RWPE2 (cell line): ENCODE data around the gene ZNRF3.

Experiments used
- ATAC-seq: fragments of 200-7000 bp; cut with Tn5 transposase; 3 replicates; pipeline ENCODE4 v1.9.1; 2021; ENCODE audit warnings: low read depth
- DNase-seq: peaks from one replicate; pipeline ENCODE4 v3.0.0-alpha.2; 2020; ENCODE audit warnings: low spot score
- H3K27ac ChIP-seq: fragments of 450-650 bp; 2 replicates; pipeline ENCODE4 v1.5.1; 2017; ENCODE audit warnings: mild to moderate bottlenecking; ENCODE audit not compliant: poor library complexity, severe bottlenecking
- H3K27me3 ChIP-seq: fragments of 250-450 bp; sonication (Bioruptor Pico); 2 replicates; pipeline ENCODE4 v1.5.1; 2021; ENCODE audit warnings: mild to moderate bottlenecking, moderate library complexity; ENCODE audit not compliant: insufficient read depth, poor library complexity, severe bottlenecking
- H3K36me3 ChIP-seq: fragments of 250-450 bp; sonication (Bioruptor Pico); 2 replicates; pipeline ENCODE4 v1.5.1; 2020; ENCODE audit warnings: low read depth, mild to moderate bottlenecking, moderate library complexity
- H3K4me1 ChIP-seq: fragments of 250-450 bp; sonication (Bioruptor Pico); 2 replicates; pipeline ENCODE4 v1.5.1; 2021; ENCODE audit warnings: mild to moderate bottlenecking, moderate library complexity; ENCODE audit not compliant: insufficient read depth, poor library complexity, severe bottlenecking
- H3K4me3 ChIP-seq: fragments of 250-450 bp; sonication (Bioruptor Pico); 2 replicates; pipeline ENCODE4 v1.5.1; 2021; ENCODE audit warnings: mild to moderate bottlenecking, moderate library complexity; ENCODE audit not compliant: severe bottlenecking
- H3K9me3 ChIP-seq: fragments of 250-450 bp; sonication (Bioruptor Pico); 2 replicates; pipeline ENCODE4 v1.5.1; 2021; ENCODE audit warnings: mild to moderate bottlenecking, moderate library complexity; ENCODE audit not compliant: severe bottlenecking
- TF ChIP-seq, protein P1 (sequence below): fragments of 450-650 bp; IDR thresholded peaks from one replicate; pipeline ENCODE4 v1.5.1; 2017; ENCODE audit warnings: mild to moderate bottlenecking, moderate library complexity; ENCODE audit not compliant: poor library complexity, severe bottlenecking

Gene ZNRF3

DNA sequence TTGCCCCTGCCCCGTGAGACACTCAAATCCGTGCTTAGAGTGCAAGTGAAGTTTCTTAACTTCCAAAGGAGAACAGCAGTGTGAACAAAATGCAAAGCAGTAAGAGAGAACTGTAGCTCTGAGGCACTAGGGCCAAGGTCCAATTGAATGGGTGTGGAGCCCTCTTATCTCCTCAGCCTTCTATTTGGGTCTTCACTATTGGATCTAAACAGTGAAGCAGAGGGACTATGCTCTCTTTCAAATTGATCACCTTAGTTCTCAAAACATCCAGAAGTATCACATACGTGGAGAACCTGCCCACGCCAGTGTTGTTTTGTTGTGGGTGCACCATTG lies 128.7 kb downstream of the ZNRF3 start:
- Histone ChIP-seq H3K4me3 (no peak overlapping the region), H3K27me3 (no peaks in the 10 kb centered on the region), H3K4me1 (no peaks in the 10 kb centered on the region), H3K27ac (no peak overlapping the region), H3K36me3 (no peaks in the 10 kb centered on the region), H3K9me3 (no peaks in the 10 kb centered on the region)
- TF ChIP-seq, protein P1, sequence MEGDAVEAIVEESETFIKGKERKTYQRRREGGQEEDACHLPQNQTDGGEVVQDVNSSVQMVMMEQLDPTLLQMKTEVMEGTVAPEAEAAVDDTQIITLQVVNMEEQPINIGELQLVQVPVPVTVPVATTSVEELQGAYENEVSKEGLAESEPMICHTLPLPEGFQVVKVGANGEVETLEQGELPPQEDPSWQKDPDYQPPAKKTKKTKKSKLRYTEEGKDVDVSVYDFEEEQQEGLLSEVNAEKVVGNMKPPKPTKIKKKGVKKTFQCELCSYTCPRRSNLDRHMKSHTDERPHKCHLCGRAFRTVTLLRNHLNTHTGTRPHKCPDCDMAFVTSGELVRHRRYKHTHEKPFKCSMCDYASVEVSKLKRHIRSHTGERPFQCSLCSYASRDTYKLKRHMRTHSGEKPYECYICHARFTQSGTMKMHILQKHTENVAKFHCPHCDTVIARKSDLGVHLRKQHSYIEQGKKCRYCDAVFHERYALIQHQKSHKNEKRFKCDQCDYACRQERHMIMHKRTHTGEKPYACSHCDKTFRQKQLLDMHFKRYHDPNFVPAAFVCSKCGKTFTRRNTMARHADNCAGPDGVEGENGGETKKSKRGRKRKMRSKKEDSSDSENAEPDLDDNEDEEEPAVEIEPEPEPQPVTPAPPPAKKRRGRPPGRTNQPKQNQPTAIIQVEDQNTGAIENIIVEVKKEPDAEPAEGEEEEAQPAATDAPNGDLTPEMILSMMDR: no peak
- no peak for DNase-seq
- ATAC-seq: no peak

DNA sequence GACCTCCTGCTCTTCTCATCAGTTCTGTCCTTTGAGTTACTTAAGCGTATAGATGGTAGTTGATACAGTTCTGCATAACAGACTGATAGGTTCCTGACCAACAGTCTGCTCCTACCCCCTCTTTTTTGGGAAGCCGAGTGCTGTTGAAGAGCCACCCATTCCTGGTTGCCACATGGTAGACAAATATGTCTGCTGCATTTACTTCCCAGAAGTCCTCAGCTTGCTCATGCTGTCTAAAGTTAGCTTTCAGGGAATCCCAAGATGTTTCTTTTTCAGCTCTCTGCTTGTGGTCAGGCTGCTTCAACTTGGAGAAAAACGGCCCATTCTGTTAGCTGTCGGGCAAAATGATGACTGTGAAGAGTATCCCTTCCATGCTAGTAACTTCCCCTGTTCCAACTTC lies 129.6 kb downstream of the ZNRF3 start:
- no peaks in the 10 kb centered on the region for H3K27me3 ChIP-seq
- no peak overlapping the region for H3K4me3 ChIP-seq
- ATAC-seq (no peak), DNase-seq (no peak)
- H3K9me3 ChIP-seq: no peaks in the 10 kb centered on the region
- no peaks in the 10 kb centered on the region for H3K4me1 ChIP-seq
- TF ChIP-seq, protein P1: no peak
- H3K27ac ChIP-seq: no peak overlapping the region
- H3K36me3 ChIP-seq: no peaks in the 10 kb centered on the region

DNA sequence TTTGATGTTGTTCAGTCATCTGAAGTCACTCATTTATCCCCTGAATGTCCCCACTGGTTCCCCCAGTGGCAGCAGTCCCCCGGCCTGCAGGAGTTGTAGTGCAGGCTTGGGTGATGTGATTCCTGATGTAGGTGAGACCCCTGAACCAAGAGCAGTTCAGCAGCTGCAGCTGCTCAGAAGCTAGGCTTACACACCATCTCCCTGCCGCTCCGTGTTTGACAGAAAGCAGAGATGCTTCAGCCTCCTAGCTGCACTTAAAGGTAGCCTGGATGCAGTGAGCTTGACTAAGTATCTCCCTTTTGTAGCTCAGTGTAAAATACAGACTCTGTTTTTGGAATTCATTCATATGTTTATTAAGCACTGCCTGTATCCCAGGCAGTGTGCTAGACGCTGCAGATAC lies 130.9 kb downstream of the ZNRF3 start:
- Histone ChIP-seq H3K27ac (no peak overlapping the region), H3K27me3 (no peaks in the 10 kb centered on the region), H3K4me3 (no peak overlapping the region), H3K9me3 (no peaks in the 10 kb centered on the region), H3K36me3 (no peaks in the 10 kb centered on the region), H3K4me1 (no peaks in the 10 kb centered on the region)
- TF ChIP-seq, protein P1: no peak
- ATAC-seq (no peak), DNase-seq (no peak)

DNA sequence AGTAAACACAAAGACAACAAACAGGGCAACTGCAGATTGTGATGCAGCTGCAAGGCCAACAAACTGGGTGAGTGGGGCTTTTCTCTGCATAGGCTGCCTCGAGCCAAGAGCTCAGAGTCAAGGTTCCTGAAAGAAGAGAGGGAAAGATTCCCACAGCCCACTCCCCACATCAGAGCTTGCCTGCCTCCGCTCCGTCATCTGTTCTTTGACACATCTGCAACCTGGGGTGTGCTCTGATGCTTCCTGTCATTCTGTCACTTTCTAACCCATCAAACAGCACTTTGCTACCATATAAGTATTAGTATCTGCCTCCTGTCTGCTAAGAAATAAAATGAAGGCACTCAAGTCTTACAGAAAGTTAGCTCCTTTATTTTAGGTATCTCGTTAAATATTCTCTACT lies 131.4 kb downstream of the ZNRF3 start:
- Histone ChIP-seq H3K4me1 (no peaks in the 10 kb centered on the region), H3K27ac (no peak overlapping the region), H3K4me3 (no peak overlapping the region), H3K27me3 (no peaks in the 10 kb centered on the region), H3K36me3 (no peaks in the 10 kb centered on the region), H3K9me3 (no peaks in the 10 kb centered on the region)
- ATAC-seq (no peak), DNase-seq (no peak)
- TF ChIP-seq, protein P1: no peak

DNA sequence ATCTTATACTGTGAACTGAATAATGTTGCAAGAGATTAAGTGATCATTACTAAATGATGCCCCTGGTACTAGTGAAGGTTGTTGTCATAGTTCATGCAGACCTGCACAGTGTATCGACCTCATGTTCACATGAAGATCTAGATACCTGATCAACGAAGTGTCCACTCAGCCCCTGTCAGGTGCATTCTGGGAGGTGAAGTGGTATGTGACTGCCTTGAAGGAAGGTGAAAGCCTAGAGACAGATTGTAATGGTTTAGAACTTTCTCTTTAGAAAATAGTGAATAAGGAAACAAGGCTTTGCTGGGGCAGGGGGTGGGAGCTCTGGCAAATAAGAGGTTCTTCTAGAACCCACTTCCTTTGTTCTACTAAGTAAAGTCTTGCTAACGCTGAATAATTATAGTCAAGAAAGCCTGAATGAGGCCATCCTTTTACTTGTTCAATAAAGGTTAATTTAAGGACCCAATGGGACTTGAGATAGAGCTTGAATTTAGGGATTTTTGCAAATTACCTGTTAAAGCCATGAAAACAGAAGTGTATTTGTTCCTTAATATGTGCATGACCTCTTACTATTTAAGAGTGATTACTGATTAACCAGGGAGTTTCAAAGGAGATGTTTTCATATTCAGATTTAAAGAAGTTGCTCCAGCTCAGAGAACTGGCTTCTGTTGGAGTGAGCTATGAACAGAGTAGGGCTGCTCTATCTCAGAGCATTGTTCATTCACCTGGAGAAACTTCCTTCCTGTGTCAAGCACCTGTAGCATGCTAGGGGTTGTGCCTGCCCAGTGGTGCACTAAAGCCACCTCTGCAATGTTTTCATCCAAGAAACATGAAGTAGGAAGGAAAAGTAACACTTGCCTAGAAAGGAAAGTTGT lies 132.9 kb downstream of the ZNRF3 start:
- DNase-seq (no peak), ATAC-seq (no peak)
- TF ChIP-seq, protein P1: no peak
- Histone ChIP-seq H3K4me3 (no peak overlapping the region), H3K27ac (no peak overlapping the region), H3K9me3 (no peaks in the 10 kb centered on the region), H3K36me3 (no peaks in the 10 kb centered on the region), H3K27me3 (no peaks in the 10 kb centered on the region), H3K4me1 (no peaks in the 10 kb centered on the region)
